ENCODE measurements around the gene WNT3A. TPM values are rescaled to one million over a fixed set of nuclear protein-coding genes. Genes with fewer than 3 reads are reported as not detected.

Gene WNT3A
- polyA plus RNA-seq, 1 experiment: not detected

- H3K36me3 ChIP-seq (ENCODE audit: control insufficient read depth, insufficient read depth, low read length): peaks cover 36% of the 10 kb centered on the region
Observed at GRCh38 chr1:228093050-228093906, 86.5 kb downstream of the WNT3A start.

GRCh38 chr1:228094432-228095016 is 87.7 kb downstream of the WNT3A start:
- TF ChIP-seq CTCF (IDR thresholded peaks at IDR 0.05; ENCODE audit: insufficient read depth, low read depth, low read length): no peak
- CTCF ChIA-PET: no interaction called here
- H3K27me3 ChIP-seq (ENCODE audit: control insufficient read depth, insufficient read depth, low read length): no peaks in the 10 kb centered on the region
- no peak overlapping the region for H3K4me3 ChIP-seq (ENCODE audit: low read depth, low read length)
- no peak for DNase-seq (ENCODE audit: low read depth)
- H3K36me3 ChIP-seq (ENCODE audit: control insufficient read depth, insufficient read depth, low read length): peaks cover 37% of the 10 kb centered on the region
- POLR2A ChIA-PET: no interaction called here

More at GRCh38 chr1:228093050-228093906, 86.5 kb downstream of the WNT3A start:
- DNase-seq (ENCODE audit: low read depth): no peak
- no peaks in the 10 kb centered on the region for H3K27me3 ChIP-seq (ENCODE audit: control insufficient read depth, insufficient read depth, low read length)
- no peak for TF ChIP-seq CTCF (IDR thresholded peaks at IDR 0.05; ENCODE audit: insufficient read depth, low read depth, low read length)
- CTCF ChIA-PET: no interaction called here
- POLR2A ChIA-PET: no interaction called here
- H3K4me3 ChIP-seq (ENCODE audit: low read depth, low read length): no peak overlapping the region

GRCh38 chr1:228095161-228095560 is 88.4 kb downstream of the WNT3A start:
- TF ChIP-seq CTCF (IDR thresholded peaks at IDR 0.05; ENCODE audit: insufficient read depth, low read depth, low read length): no peak
- Histone ChIP-seq H3K27me3 (ENCODE audit: control insufficient read depth, insufficient read depth, low read length) (no peaks in the 10 kb centered on the region), H3K4me3 (ENCODE audit: low read depth, low read length) (no peak overlapping the region), H3K36me3 (ENCODE audit: control insufficient read depth, insufficient read depth, low read length) (peaks cover 38% of the 10 kb centered on the region)
- DNase-seq (ENCODE audit: low read depth): no peak
- ChIA-PET CTCF (no interaction called here), POLR2A (no interaction called here)

- peaks cover 40% of the 10 kb centered on the region for H3K36me3 ChIP-seq (ENCODE audit: control insufficient read depth, insufficient read depth, low read length)
Observed at GRCh38 chr1:228095938-228096337, 89.1 kb downstream of the WNT3A start.

More at GRCh38 chr1:228095938-228096337, 89.1 kb downstream of the WNT3A start:
- Histone ChIP-seq H3K27me3 (ENCODE audit: control insufficient read depth, insufficient read depth, low read length) (no peaks in the 10 kb centered on the region), H3K4me3 (ENCODE audit: low read depth, low read length) (no peak overlapping the region)
- DNase-seq (ENCODE audit: low read depth): no peak
- CTCF ChIA-PET: no interaction called here
- no peak for TF ChIP-seq CTCF (IDR thresholded peaks at IDR 0.05; ENCODE audit: insufficient read depth, low read depth, low read length)
- POLR2A ChIA-PET: no interaction called here

All from BJ (cell line).